ENCODE measurements around the gene CD36.
A peak's percentile ranks its signal among the peaks of the same experiment; 100 is the strongest.

CD36 gene

GRCh38 chr7:80629023-80629422, 9.4 kb upstream of the CD36 start:
- DNase-seq, result no peak

DNA sequence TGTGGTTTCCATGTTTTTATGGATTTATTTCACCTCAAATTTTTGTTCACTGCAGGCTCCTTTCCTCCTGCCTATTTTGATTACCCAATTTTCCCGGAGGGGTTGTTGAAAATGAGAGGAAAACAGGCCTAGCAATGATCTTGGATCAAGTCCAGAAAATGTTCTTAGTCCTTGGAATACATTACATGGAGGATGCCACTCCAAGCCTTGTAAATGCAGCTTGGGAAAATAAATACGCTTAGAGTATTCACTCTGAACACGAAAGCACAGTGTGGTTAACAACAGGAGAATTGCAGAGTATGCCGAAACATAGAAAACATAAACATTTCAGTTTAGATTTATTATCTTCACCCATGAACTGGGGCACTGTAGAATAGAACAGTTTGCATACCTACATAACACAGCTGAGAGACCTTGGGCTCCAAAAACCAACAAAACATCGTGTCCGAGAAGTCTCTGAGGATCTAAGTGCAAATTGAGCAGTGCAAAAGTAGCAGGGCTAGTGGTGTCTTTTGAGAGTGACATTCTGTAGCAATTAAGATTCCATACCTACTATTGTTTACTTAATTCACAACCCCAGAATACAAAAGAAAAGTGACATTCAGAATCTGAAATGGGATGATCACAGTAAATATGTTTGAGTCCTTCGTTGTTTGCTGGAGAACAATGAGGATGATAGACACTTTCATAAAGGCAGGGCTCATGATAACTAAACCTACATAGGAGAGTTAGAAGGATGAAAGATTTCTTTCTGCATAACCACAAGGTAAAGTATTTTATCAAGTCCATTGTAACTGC, 7.6 kb upstream of the CD36 start:
- no peak for DNase-seq

GRCh38 chr7:80631421-80631820, 7.0 kb upstream of the CD36 start:
- DNase-seq, result no peak

- peak; percentile 36 to 63 for DNase-seq
These were observed 6.3 kb upstream of the CD36 start for GRCh38 chr7:80632139-80632538.

DNA sequence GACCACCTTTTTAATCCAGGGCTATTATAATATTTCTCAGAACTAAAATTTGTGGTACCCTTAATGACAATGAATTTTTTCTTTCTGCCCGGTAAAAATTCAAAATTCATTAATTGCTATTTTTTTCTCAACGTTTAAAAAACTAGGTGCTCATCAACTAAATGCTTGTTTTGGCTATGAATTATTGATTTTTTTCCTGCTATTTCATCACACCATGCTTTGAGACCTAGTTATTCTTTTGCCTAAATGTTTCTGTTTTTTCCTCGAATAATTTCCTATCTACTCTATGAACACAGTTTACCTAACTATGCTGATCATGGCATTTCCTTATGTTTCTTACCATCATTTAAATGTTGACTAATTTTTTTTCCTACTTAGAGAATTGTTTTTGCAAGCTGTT, 5.6 kb upstream of the CD36 start:
- no peak for DNase-seq

DNA sequence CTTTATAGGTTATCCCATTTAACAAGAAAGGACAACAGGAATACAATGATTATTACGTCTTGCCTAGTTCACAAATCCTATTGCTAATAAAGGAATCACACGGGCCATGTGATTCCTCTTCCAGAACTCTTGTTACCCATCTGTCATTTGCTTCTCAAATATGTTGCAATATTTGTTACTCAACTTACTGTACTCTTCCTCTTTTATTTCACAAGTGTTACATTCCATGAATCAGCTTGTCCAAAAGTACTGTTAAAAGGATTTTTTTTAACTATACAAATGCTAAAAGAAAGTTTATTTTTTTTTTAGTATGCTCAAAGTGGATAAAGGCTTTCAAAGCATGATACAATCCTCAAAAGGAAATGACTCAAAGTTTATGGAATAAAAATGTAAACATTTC, 3.9 kb upstream of the CD36 start:
- peak; percentile 77 to 97 for DNase-seq

DNA sequence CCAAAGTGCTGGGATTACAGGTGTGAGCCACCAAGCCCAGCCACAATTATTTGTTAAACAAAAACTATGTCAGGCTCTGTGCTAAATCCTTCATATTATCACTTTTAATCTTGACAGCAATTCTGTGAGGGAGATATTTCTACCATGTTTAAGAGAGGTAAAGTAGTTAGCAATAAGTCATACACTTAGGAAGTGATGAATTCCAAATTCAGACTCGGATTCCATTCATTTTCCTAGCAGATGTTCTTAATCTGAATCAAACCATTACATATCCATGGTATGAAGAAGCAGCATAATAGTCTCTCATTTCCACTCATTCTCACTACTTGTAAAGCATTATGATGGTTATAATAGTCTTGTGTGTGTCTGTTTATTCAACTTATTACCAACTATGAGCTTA, 2.9 kb upstream of the CD36 start:
- no peak for DNase-seq

DNA sequence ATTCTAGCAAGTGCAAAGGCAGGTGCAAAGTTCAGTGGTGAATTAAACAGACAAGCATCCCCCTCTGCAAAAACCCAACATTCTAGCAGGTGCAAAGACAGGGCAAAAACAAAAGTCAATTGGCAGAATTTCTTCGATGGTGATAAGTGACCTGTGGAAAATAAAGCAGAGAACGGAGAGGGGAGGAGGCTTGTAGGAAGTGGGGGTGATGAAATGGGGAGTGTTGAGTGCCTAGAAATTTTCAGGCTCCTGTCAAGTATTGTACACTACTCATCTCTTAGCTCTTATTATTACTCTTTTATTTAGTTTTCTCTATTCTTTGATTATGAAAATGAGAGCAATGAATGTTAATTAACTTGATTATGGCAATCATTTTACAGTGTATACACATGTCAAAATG, 2.4 kb upstream of the CD36 start:
- DNase-seq, result no peak

- no peak for DNase-seq
These were observed 1.7 kb upstream of the CD36 start for GRCh38 chr7:80636709-80637108.

- DNase-seq, result peak in 1 of 2 donors; percentile 26
These were observed 988 bp upstream of the CD36 start for GRCh38 chr7:80637454-80637853.

DNA sequence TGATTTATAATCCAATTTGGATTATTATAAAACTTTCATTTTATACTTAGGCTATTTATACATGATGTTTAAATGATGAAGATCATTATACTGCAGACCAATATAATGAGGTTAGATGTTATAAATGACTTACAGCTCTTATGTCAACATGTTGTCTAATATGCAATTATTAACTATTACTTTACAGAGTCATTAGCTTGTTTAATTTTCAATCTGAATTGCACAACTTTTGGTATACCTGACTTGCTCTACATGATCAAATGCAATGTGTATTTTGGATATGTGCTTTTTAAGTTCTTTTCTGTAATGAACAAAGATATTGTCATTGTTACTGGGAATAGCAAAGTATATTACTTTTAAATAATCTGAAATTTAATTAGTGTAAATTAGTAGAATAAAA, 569 bp downstream of the CD36 start:
- peak in 1 of 2 donors; percentile 30 for DNase-seq

DNA sequence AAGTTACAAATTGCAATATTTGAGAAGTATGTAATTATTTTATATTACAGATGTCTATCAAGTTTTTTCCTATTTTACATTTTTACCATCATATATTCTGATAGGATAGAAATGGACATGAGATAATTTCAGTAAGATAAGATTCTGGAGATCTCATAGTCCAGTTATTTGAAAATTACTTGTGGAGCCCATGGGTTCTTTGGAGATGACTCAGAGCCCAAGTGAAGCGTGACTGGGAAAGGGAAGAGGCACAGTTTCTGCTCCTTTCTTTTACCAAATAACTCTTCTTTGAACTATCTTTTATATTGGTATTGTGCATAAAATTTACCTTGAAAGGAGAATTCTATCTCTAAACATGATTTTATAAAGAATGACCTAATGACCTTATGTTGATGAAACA, 2.4 kb downstream of the CD36 start:
- peak; percentile 51 to 66 for DNase-seq

- DNase-seq, result no peak
These were observed 3.1 kb downstream of the CD36 start for GRCh38 chr7:80641548-80641947.

DNA sequence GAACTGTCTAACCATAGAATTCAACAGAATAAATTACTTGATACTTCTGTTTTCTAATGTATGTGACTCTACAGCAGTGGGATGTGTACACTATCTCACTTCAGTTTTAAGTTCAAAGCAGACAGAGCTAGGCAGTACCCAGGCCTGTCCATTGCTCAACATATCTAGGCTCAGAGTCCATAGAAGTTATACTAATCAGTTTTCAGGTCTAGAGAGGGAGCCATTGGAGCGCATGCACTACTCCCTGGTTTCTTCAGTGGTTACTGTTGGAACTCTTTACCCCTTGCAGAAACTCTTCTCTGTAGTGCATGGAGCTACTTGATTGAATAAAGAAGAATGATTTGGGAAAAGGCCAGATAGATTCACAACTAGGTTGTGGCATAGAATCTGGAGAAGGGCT, 4.4 kb downstream of the CD36 start:
- peak; percentile 54 to 58 for DNase-seq

- peak; percentile 62 to 64 for DNase-seq
These were observed 5.0 kb downstream of the CD36 start for GRCh38 chr7:80643336-80643915.

DNA sequence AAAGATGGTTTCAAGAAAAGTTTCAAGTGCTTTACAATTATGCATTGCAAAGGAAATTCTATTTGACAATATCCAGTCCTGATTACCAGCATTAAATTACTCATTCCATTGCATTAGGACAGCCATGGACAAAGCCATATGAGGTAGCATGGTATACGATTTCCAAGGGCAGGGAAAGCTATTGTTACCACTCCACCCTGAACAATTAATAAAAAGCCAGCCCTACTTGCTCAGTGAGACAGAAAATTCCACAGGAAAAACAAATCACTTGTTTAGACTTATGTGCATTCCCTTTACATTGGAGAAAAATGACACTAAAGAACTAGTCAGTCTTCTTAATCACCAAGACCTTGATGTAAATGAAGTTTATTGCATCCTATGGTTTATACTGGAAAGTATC, 5.6 kb downstream of the CD36 start:
- DNase-seq, result no peak

- no peak for DNase-seq
These were observed 7.8 kb downstream of the CD36 start for GRCh38 chr7:80646083-80646865.

GRCh38 chr7:80647436-80647835, 9.0 kb downstream of the CD36 start:
- DNase-seq, result no peak

- DNase-seq, result no peak
These were observed 9.7 kb downstream of the CD36 start for GRCh38 chr7:80648031-80648600.

GRCh38 chr7:80649011-80649410, 10.6 kb downstream of the CD36 start:
- DNase-seq, result no peak

GRCh38 chr7:80650030-80650429, 11.6 kb downstream of the CD36 start:
- DNase-seq, result no peak

DNA sequence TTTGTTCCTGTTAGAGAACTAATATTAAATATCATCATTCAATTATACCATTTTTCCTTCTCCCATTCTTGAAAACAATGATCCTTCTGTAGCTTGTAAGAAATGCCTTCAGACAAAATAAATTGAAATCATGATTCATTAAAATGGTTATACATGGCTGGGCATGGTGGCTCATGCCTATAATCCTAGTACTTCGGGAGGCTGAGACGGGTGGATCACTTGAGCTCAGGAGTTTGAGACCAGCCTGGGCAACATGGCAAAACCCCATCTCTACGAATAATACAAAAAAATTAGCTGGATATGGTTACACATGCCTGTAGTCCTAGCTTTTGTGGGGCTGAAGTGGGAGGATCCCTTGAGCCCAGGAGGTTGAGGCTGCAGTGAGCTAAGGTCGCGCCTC, 13.0 kb downstream of the CD36 start:
- DNase-seq, result no peak

DNA sequence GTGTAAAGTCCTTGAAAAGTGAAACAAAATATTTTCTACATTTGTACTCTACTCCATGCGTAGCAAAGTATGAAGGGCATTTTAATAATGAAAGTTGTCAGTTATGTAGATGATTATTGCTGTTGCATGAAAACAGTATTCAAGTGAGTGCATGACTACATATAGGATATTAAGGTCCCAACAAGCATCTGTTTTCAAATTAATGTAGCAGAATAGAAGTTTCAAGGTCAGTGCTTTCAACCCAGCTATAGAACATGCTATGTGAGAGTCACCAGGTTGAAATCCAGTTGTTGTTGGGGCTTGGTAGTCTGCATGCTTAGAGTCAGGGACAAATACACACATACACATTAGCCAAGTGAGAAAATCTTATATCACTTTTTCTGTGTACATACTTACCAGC, 14.8 kb downstream of the CD36 start:
- DNase-seq, result no peak
